GM12878 (cell line): ENCODE results near the gene TM4SF1. TPM values are rescaled to one million over a fixed set of nuclear protein-coding genes. Genes with fewer than 3 reads are reported as not detected.

Source experiments
- ATAC-seq: fragments of 200-7000 bp; cut with Tn5 transposase; 3 replicates; pipeline ENCODE4 v1.9.1; 2020; ENCODE audit warnings: mild to moderate bottlenecking, moderate library complexity
- BruUV-seq: library from RNA; stranded (reverse); fragments of 400-500 nt; replicated peaks from 2 replicates; lab custom pipeline; 2021; lab: Mats Ljungman, UMichigan
- CTCF ChIA-PET: fragments of 300-600 bp; sonication (Branson Sonifier 250); formaldehyde crosslinking; extraction: SDS; loops from one replicate; lab custom pipeline; 2021; ENCODE audit warnings: inconsistent platforms; lab: Yijun Ruan, JAX
- POLR2A ChIA-PET: fragments of 350-600 bp; formaldehyde crosslinking; extraction: SDS; loops from one replicate; lab custom pipeline; 2021; ENCODE audit warnings: inconsistent platforms; lab: Charles Lee
- RAD21 ChIA-PET: fragments of 300-600 bp; sonication (Branson Sonifier 250); formaldehyde crosslinking; loops from one replicate; lab custom pipeline; 2023; ENCODE audit warnings: antibody characterized with exemption; ENCODE audit not compliant: unreplicated experiment; lab: Charles Lee
- SMC1A ChIA-PET: fragments of 300-600 bp; sonication (Branson Sonifier 250); formaldehyde crosslinking; loops from one replicate; lab custom pipeline; 2023; ENCODE audit not compliant: unreplicated experiment, uncharacterized antibody; lab: Charles Lee
- DNase-seq: peaks from one replicate; pipeline ENCODE4 v3.0.0-alpha.2; 2011; ENCODE audit warnings: low read depth, low spot score
- FAIRE-seq: peaks from 3 replicates; lab custom pipeline; 2011; peaks lifted over from hg19 to GRCh38; lab: Jason Lieb, UNC
- H2AFZ ChIP-seq: 2 replicates; pipeline ENCODE4 v1.6.0; 2011; ENCODE audit warnings: low read depth, low read length, control low read depth; ENCODE audit not compliant: control insufficient read depth
- H3K27ac ChIP-seq: 2 replicates; pipeline ENCODE4 v1.5.1; 2011; ENCODE audit warnings: control low read depth; ENCODE audit not compliant: control insufficient read depth, insufficient read depth
- H3K27me3 ChIP-seq, 2 experiments: replicated peaks in 1 of 2; 2 replicates each; pipeline versions ENCODE4 v1.6.0 to v1.6.1; 2011; ENCODE audit warnings: low read length in 1 of 2; ENCODE audit not compliant: control insufficient read depth in 2 of 2, insufficient read depth in 2 of 2
- H3K36me3 ChIP-seq, 2 experiments: 2 replicates each; pipeline ENCODE4 v1.5.1; 2011; ENCODE audit warnings: low read length in 1 of 2; ENCODE audit not compliant: control insufficient read depth in 2 of 2, insufficient read depth in 2 of 2
- H3K4me1 ChIP-seq: 2 replicates; pipeline ENCODE4 v1.6.1; 2011; ENCODE audit warnings: mild to moderate bottlenecking, low read length, moderate library complexity, mixed read lengths; ENCODE audit not compliant: control insufficient read depth, insufficient read depth
- H3K4me2 ChIP-seq: 2 replicates; pipeline ENCODE4 v1.6.0; 2011; ENCODE audit warnings: control low read depth; ENCODE audit not compliant: control insufficient read depth, insufficient read depth
- H3K4me3 ChIP-seq: fragments of 200-600 bp; sonication (generic); 2 replicates; pipeline ENCODE4 v1.5.1; 2016
- H3K79me2 ChIP-seq: 2 replicates; pipeline ENCODE4 v1.6.0; 2011; ENCODE audit warnings: low read length; ENCODE audit not compliant: control insufficient read depth, insufficient read depth
- H3K9ac ChIP-seq: 2 replicates; pipeline ENCODE4 v1.8.0; 2011; ENCODE audit warnings: low read length, control low read depth, mixed read lengths; ENCODE audit not compliant: control insufficient read depth, insufficient read depth
- H3K9me3 ChIP-seq: replicated peaks from 3 replicates; pipeline ENCODE4 v1.5.1; 2011; ENCODE audit warnings: mild to moderate bottlenecking, low read length; ENCODE audit not compliant: control insufficient read depth, insufficient read depth
- H4K20me1 ChIP-seq: 2 replicates; pipeline ENCODE4 v1.6.0; 2011; ENCODE audit not compliant: control insufficient read depth, insufficient read depth
- ATF7 ChIP-seq: fragments of 450-650 bp; IDR thresholded peaks from 2 replicates; pipeline ENCODE4 v1.6.1; 2016; ENCODE audit warnings: low read depth, mild to moderate bottlenecking
- MAX ChIP-seq: IDR thresholded peaks from 2 replicates; pipeline ENCODE4 v1.6.1; 2012; ENCODE audit warnings: low read depth, low read length, improper control_type of control experiment
- MEF2A ChIP-seq: IDR thresholded peaks from 2 replicates; pipeline ENCODE4 v1.6.1; 2011; ENCODE audit warnings: low read depth, mild to moderate bottlenecking, low read length, moderate library complexity; ENCODE audit not compliant: insufficient read depth
- POLR2AphosphoS5 ChIP-seq: IDR thresholded peaks from 2 replicates; pipeline ENCODE4 v1.6.1; 2011; ENCODE audit warnings: mild to moderate bottlenecking, low read length, inconsistent platforms
- SMAD1 ChIP-seq: fragments of 450-650 bp; IDR thresholded peaks from 2 replicates; pipeline ENCODE4 v1.6.1; 2018; ENCODE audit warnings: mild to moderate bottlenecking, low read depth; ENCODE audit not compliant: partially characterized antibody
- SMC3 ChIP-seq: IDR thresholded peaks from 2 replicates; pipeline ENCODE4 v1.6.1; 2011; ENCODE audit warnings: low read length, improper control_type of control experiment, borderline replicate concordance
- STAT3 ChIP-seq: IDR thresholded peaks from 2 replicates; pipeline ENCODE4 v1.6.1; 2011; ENCODE audit warnings: low read depth, low read length, improper control_type of control experiment
- TARDBP ChIP-seq: IDR thresholded peaks from 2 replicates; pipeline ENCODE4 v1.6.1; 2016; ENCODE audit warnings: borderline replicate concordance
- ZBTB11 ChIP-seq: fragments of 450-650 bp; formaldehyde crosslinking; IDR thresholded peaks from 2 replicates; pipeline ENCODE4 v1.5.0; 2022; ENCODE audit warnings: mild to moderate bottlenecking, missing genetic modification characterization
- ZNF24 ChIP-seq: fragments of 450-650 bp; IDR thresholded peaks from 2 replicates; pipeline ENCODE4 v1.6.1; 2017; ENCODE audit warnings: antibody characterized with exemption, mild to moderate bottlenecking
- WGBS: methylation state at CpG from one replicate; pipeline ENCODE4 v1.1.6; 2016; ENCODE audit warnings: low lambda C conversion rate; ENCODE audit not compliant: insufficient replicate concordance, insufficient coverage; ENCODE audit errors: missing lambda C conversion rate; 5-methylcytosine and 5-hydroxymethylcytosine counted together
- in situ Hi-C: fragments of 300-500 bp; cut with MboI; formaldehyde crosslinking; loops from 9 replicates; pipeline ENCODE4 v1.14.3; 2018; ENCODE audit warnings: mixed read lengths
- intact Hi-C: fragments of 100-400 bp; cut with micrococcal nuclease; formaldehyde crosslinking; loops from one replicate; pipeline ENCODE4 v1.14.2; 2022; ENCODE audit not compliant: unreplicated experiment
- polyA plus RNA-seq, 11 experiments: library from polyadenylated mRNA; depleted of rRNA in 4 of 11; unstranded in 6 of 11; stranded (reverse) in 5 of 11; fragments of >200 nt; fragmentation: Nextera tagmentation in 4 of 11; fragmentation: Illumina TruSeq in 1 of 11; extraction: Ambion mirVana in 4 of 11; extraction: Trizol in 1 of 11; gene quantifications; 1 replicate in 1 of 11; 2 replicates in 10 of 11; pipeline versions ENCODE4 v1.2.1 to v1.2.3, GENCODE V29; 2011 to 2016; ENCODE audit warnings: inconsistent platforms in 2 of 11, missing spikeins in 2 of 11, low read depth in 1 of 11
- total RNA-seq, 4 experiments: library from RNA; depleted of rRNA in 3 of 4; stranded (reverse); fragments of >200 nt in 3 of 4; fragmentation: Illumina TruSeq in 1 of 4; extraction: Trizol in 1 of 4; gene quantifications; 2 replicates each; pipeline versions ENCODE4 v1.2.1 to v1.2.3, GENCODE V29; 2013 to 2021

The TM4SF1 gene
- total and polyA plus RNA-seq, 10 of the 15 experiments (the other 5 are each of a cell fraction or from before 2014, with no cell fraction given) = 0.05 to 1.2 TPM; not detected in 8

GRCh38 chr3:149374793-149375500 is 2.5 kb downstream of the TM4SF1 start:
- TF ChIP-seq MEF2A (no peak), ZNF24 (no peak), POLR2AphosphoS5 (no peak), TARDBP (no peak), MAX (no peak), SMAD1 (no peak), ATF7 (no peak), STAT3 (no peak), ZBTB11 (CRISPR knock-in tag) (no peak), SMC3 (no peak)
- Histone ChIP-seq H3K9ac (no peak overlapping the region), H2AFZ (no peak overlapping the region), H3K36me3 (no peaks in the 10 kb centered on the region), H3K27me3 (no peaks in the 10 kb centered on the region; a peak in 1 of 4 replicates), H3K4me3 (no peak overlapping the region), H3K9me3 (no peaks in the 10 kb centered on the region), H3K27ac (no peak overlapping the region), H3K4me2 (no peak overlapping the region), H3K4me1 (no peaks in the 10 kb centered on the region), H4K20me1 (no peaks in the 10 kb centered on the region), H3K79me2 (no peaks in the 10 kb centered on the region)
- no peak for FAIRE-seq
- no peak for ATAC-seq
- intact Hi-C loops (loop anchor here (2.0 kb wide), 1 partner anchor 22 kb away; no protein-coding TSS in a partner anchor), in situ Hi-C loops (no loop called here)
- SMC1A ChIA-PET = interaction anchor here (1.5 to 1.6 kb wide), 2 partner anchors 10 to 64 kb away, joined by 5 read pairs; no protein-coding TSS in a partner anchor
- no TSS peak for BruUV-seq
- DNase-seq = no peak
- POLR2A ChIA-PET = no interaction called here
- 15% methylated on average over 3 of the region's 3 CpGs for WGBS
- CTCF ChIA-PET = no interaction called here
- RAD21 ChIA-PET = no interaction called here
